GM18907 (cell line): Measurements from ENCODE around the gene CEP170.
"Not testable (repeated sequence)": the region's sequence is repeated elsewhere in the genome, so short reads cannot be mapped to it uniquely, and the experiment has no call there.

Source experiments
- ATAC-seq: cut with Tn5 transposase; IDR thresholded peaks from one replicate; pipeline ENCODE4 v1.9.1; 2021; ENCODE audit warnings: mild to moderate bottlenecking, moderate library complexity; ENCODE audit not compliant: unreplicated experiment

Gene CEP170

GRCh38 chr1:243236604-243237252 lies 18.4 kb downstream of the CEP170 start:
- peak; percentile 70 for ATAC-seq

- no peak for ATAC-seq
Observed at GRCh38 chr1:243234978-243235647, 20.0 kb downstream of the CEP170 start.

- ATAC-seq = no peak
Observed at GRCh38 chr1:243233908-243234307, 21.2 kb downstream of the CEP170 start.

GRCh38 chr1:243230914-243231313 lies 24.2 kb downstream of the CEP170 start:
- no peak for ATAC-seq

GRCh38 chr1:243229526-243229925 lies 25.6 kb downstream of the CEP170 start:
- no peak for ATAC-seq

- no peak for ATAC-seq
Observed at GRCh38 chr1:243227622-243228021, 27.5 kb downstream of the CEP170 start.

- ATAC-seq = no peak
Observed at GRCh38 chr1:243218059-243218458, 37.0 kb downstream of the CEP170 start.

- no peak for ATAC-seq
Observed at GRCh38 chr1:243217349-243217748, 37.7 kb downstream of the CEP170 start.

GRCh38 chr1:243216741-243217140 lies 38.3 kb downstream of the CEP170 start:
- ATAC-seq = no peak

GRCh38 chr1:243215276-243215875 lies 39.7 kb downstream of the CEP170 start:
- not testable (repeated sequence) for ATAC-seq

- ATAC-seq = no peak
Observed at GRCh38 chr1:243213045-243213787, 41.9 kb downstream of the CEP170 start.

- ATAC-seq = not testable (repeated sequence)
Observed at GRCh38 chr1:243211984-243212383, 43.1 kb downstream of the CEP170 start.

- ATAC-seq = not testable (repeated sequence)
Observed at GRCh38 chr1:243205026-243205501, 50.0 kb downstream of the CEP170 start.

GRCh38 chr1:243204336-243204735 lies 50.7 kb downstream of the CEP170 start:
- not testable (repeated sequence) for ATAC-seq

GRCh38 chr1:243203196-243203595 lies 51.9 kb downstream of the CEP170 start:
- not testable (repeated sequence) for ATAC-seq

- not testable (repeated sequence) for ATAC-seq
Observed at GRCh38 chr1:243201316-243201715, 53.8 kb downstream of the CEP170 start.

GRCh38 chr1:243197524-243197923 lies 57.6 kb downstream of the CEP170 start:
- not testable (repeated sequence) for ATAC-seq

- not testable (repeated sequence) for ATAC-seq
Observed at GRCh38 chr1:243193330-243193729, 61.8 kb downstream of the CEP170 start.

- not testable (repeated sequence) for ATAC-seq
Observed at GRCh38 chr1:243186201-243186995, 68.7 kb downstream of the CEP170 start.

GRCh38 chr1:243184787-243185186 lies 70.3 kb downstream of the CEP170 start:
- ATAC-seq = not testable (repeated sequence)
